B cell (primary cell): ENCODE data around the gene ADAMTSL1. TPM values are rescaled to one million over a fixed set of nuclear protein-coding genes. Genes with fewer than 3 reads are reported as not detected.

ENCODE experiments used
- ATAC-seq: fragments of 200-7000 bp; cut with Tn5 transposase; one replicate; pipeline ENCODE4 v1.10.0; 2021; ENCODE audit warnings: low read depth, mild to moderate bottlenecking, moderate number of reproducible peaks, moderate library complexity
- CTCF ChIA-PET: fragments of 350-600 bp; sonication (Branson Sonifier 250); formaldehyde crosslinking; loops from one replicate; lab custom pipeline; 2021; ENCODE audit warnings: antibody characterized with exemption, inconsistent platforms; lab: Charles Lee
- POLR2A ChIA-PET: fragments of 350-600 bp; sonication (Branson Sonifier 250); formaldehyde crosslinking; loops from one replicate; lab custom pipeline; 2021; ENCODE audit warnings: antibody characterized with exemption; lab: Charles Lee
- DNase-seq: peaks from one replicate; pipeline ENCODE4 v3.0.0; 2013
- H2AFZ ChIP-seq: 2 replicates; pipeline ENCODE4 v1.6.1; 2012; ENCODE audit warnings: mild to moderate bottlenecking, low read depth, low read length; ENCODE audit not compliant: insufficient read depth, poor library complexity, severe bottlenecking
- H3K27ac ChIP-seq, 2 donors: 1 replicate in 1 of 2; 2 replicates in 1 of 2; pipeline ENCODE4 v1.5.1; 2012 to 2013; ENCODE audit warnings: low read length in 2 of 2, mild to moderate bottlenecking in 2 of 2, moderate library complexity in 1 of 2
- H3K27me3 ChIP-seq, 4 experiments: fragments of 200-600 bp in 1 of 4; sonication (generic) in 1 of 4; replicated peaks in 1 of 4; 1 replicate in 2 of 4; 2 replicates in 2 of 4; pipeline versions ENCODE4 v1.6.1 to v1.7.0; 2013 to 2016; ENCODE audit warnings: low read length in 3 of 4, mild to moderate bottlenecking in 2 of 4, mixed read lengths in 1 of 4, moderate library complexity in 1 of 4; ENCODE audit not compliant: insufficient read depth in 4 of 4, control insufficient read depth in 3 of 4; ENCODE audit errors: control extremely low read depth in 1 of 4
- H3K36me3 ChIP-seq, 2 experiments: replicated peaks in 1 of 2; 1 replicate in 1 of 2; 2 replicates in 1 of 2; pipeline versions ENCODE4 v1.6.1 to v1.7.1; 2013; ENCODE audit warnings: low read length in 1 of 2; ENCODE audit not compliant: insufficient read depth in 2 of 2, control insufficient read depth in 1 of 2; ENCODE audit errors: control extremely low read depth in 1 of 2, extremely low read depth in 1 of 2
- H3K4me1 ChIP-seq, 2 donors: fragments of 200-600 bp in 1 of 2; sonication (generic) in 1 of 2; 1 replicate in 1 of 2; 2 replicates in 1 of 2; pipeline versions ENCODE4 v1.5.1 to v1.6.1; 2013 to 2017; ENCODE audit warnings: low read length in 2 of 2; ENCODE audit not compliant: control insufficient read depth in 2 of 2, insufficient read depth in 2 of 2
- H3K4me2 ChIP-seq: replicated peaks from 2 replicates; pipeline ENCODE3; 2012; ENCODE audit warnings: mild to moderate bottlenecking, low read depth, low read length; ENCODE audit not compliant: poor library complexity, severe bottlenecking
- H3K4me3 ChIP-seq, 5 experiments: fragments of 200-600 bp in 1 of 5; sonication (generic) in 1 of 5; 1 replicate in 3 of 5; 2 replicates in 2 of 5; pipeline versions ENCODE4 v1.5.1 to v1.7.0; 2011 to 2016; ENCODE audit warnings: low read length in 4 of 5, mild to moderate bottlenecking in 4 of 5, low read depth in 2 of 5, control low read depth in 1 of 5, moderate library complexity in 1 of 5; ENCODE audit not compliant: insufficient read depth in 1 of 5; ENCODE audit errors: control extremely low read depth in 1 of 5, extremely low read depth in 1 of 5
- H3K79me2 ChIP-seq: fragments of 200-600 bp; sonication (generic); one replicate; pipeline ENCODE4 v1.6.0; 2016; ENCODE audit warnings: low read length; ENCODE audit not compliant: control insufficient read depth, insufficient read depth
- H3K9ac ChIP-seq: fragments of 200-600 bp; sonication (generic); 2 replicates; pipeline ENCODE4 v1.6.1; 2017; ENCODE audit warnings: mild to moderate bottlenecking, low read length, moderate library complexity
- H3K9me3 ChIP-seq, 3 donors: one replicate each; pipeline versions ENCODE4 v1.6.1 to v1.7.1; 2013; ENCODE audit warnings: low read length in 2 of 3; ENCODE audit not compliant: control insufficient read depth in 2 of 3, insufficient read depth in 1 of 3; ENCODE audit errors: control extremely low read depth in 1 of 3
- H4K20me1 ChIP-seq: 2 replicates; pipeline ENCODE4 v1.6.0; 2012; ENCODE audit warnings: mild to moderate bottlenecking, low read length; ENCODE audit not compliant: insufficient read depth, control insufficient read depth, poor library complexity, severe bottlenecking
- H3K27ac Mint-ChIP-seq: one replicate; pipeline ENCODE4 v1.8.0; 2021; ENCODE audit warnings: mixed read lengths
- H3K27me3 Mint-ChIP-seq: one replicate; pipeline ENCODE4 v1.8.0; 2021; ENCODE audit warnings: mixed read lengths
- H3K4me1 Mint-ChIP-seq: one replicate; pipeline ENCODE4 v1.8.0; 2021; ENCODE audit warnings: mixed read lengths
- H3K4me3 Mint-ChIP-seq: one replicate; pipeline ENCODE4 v1.8.0; 2021; ENCODE audit warnings: mixed read lengths
- H3K9me3 Mint-ChIP-seq: one replicate; pipeline ENCODE4 v1.8.0; 2022; ENCODE audit warnings: mixed read lengths; ENCODE audit not compliant: insufficient read depth
- EZH2 ChIP-seq: IDR thresholded peaks from 2 replicates; pipeline ENCODE4 v1.6.1; 2012; ENCODE audit warnings: borderline replicate concordance, low read depth, mild to moderate bottlenecking, moderate library complexity, low read length; ENCODE audit not compliant: insufficient read depth, poor library complexity, severe bottlenecking
- WGBS: methylation state at CpG from one replicate; pipeline ENCODE4 v1.1.5; 2013; ENCODE audit warnings: missing lambda C conversion rate; ENCODE audit not compliant: insufficient coverage; 5-methylcytosine and 5-hydroxymethylcytosine counted together
- intact Hi-C: fragments of 100-400 bp; cut with micrococcal nuclease; formaldehyde crosslinking; loops from one replicate; pipeline ENCODE4 v1.10.0; 2022
- polyA plus RNA-seq: library from polyadenylated mRNA; depleted of rRNA; stranded (reverse); fragments of >200 nt; gene quantifications from 2 replicates; pipeline ENCODE4 v1.2.3, GENCODE V29; 2012
- total RNA-seq, 2 donors: library from RNA; stranded (reverse); fragments of 120-200 nt in 1 of 2; gene quantifications; 1 replicate in 1 of 2; 2 replicates in 1 of 2; pipeline versions ENCODE4 v1.2.3 to v1.2.4, GENCODE V29; 2013 to 2022
- TF ChIP-seq, protein P1 (sequence below): fragments of 200-600 bp; IDR thresholded peaks from one replicate; pipeline ENCODE4 v1.8.0; 2022; ENCODE audit warnings: antibody characterized with exemption, mild to moderate bottlenecking

Gene ADAMTSL1
- total and polyA plus RNA-seq, 2 donors (not counting 1 experiment from before 2014, with no cell fraction given), result not detected

DNA sequence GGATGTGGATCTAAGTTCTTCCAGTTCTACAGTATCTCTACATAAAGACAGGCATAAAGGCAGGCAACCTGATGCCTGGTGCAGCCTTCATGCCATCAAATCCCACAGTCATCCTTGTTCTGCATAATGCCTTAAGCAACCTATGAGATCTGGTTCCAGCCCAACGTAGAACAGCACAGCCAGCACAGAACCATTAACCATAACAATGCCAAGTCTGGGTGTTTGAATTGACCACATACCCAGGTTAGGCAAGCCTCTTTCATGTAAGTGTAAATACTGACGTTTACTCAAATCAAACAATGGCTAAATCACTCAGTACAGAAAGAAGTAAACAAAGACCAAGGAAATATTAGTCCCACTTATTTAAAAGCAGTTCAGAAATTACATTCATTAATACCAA, 195.0 kb downstream of the ADAMTSL1 start:
- H3K27me3 Mint-ChIP-seq, result no peaks in the 10 kb centered on the region
- no peak overlapping the region for H3K4me2 ChIP-seq
- H4K20me1 ChIP-seq, result no peaks in the 10 kb centered on the region
- no peak overlapping the region for H3K4me3 ChIP-seq
- no peak overlapping the region for H3K9ac ChIP-seq
- H3K36me3 ChIP-seq, result no peaks in the 10 kb centered on the region
- no peaks in the 10 kb centered on the region for H3K79me2 ChIP-seq
- WGBS, result 13% methylated on average over 1 of the region's 2 CpGs
- H3K27ac Mint-ChIP-seq, result no peak overlapping the region
- H3K4me1 ChIP-seq, result no peaks in the 10 kb centered on the region
- H3K27me3 ChIP-seq, result no peaks in the 10 kb centered on the region
- ChIA-PET CTCF (no interaction called here), POLR2A (no interaction called here)
- ATAC-seq (no peak), DNase-seq (no peak)
- H2AFZ ChIP-seq, result no peak overlapping the region
- no peak for TF ChIP-seq EZH2
- TF ChIP-seq, protein P1, sequence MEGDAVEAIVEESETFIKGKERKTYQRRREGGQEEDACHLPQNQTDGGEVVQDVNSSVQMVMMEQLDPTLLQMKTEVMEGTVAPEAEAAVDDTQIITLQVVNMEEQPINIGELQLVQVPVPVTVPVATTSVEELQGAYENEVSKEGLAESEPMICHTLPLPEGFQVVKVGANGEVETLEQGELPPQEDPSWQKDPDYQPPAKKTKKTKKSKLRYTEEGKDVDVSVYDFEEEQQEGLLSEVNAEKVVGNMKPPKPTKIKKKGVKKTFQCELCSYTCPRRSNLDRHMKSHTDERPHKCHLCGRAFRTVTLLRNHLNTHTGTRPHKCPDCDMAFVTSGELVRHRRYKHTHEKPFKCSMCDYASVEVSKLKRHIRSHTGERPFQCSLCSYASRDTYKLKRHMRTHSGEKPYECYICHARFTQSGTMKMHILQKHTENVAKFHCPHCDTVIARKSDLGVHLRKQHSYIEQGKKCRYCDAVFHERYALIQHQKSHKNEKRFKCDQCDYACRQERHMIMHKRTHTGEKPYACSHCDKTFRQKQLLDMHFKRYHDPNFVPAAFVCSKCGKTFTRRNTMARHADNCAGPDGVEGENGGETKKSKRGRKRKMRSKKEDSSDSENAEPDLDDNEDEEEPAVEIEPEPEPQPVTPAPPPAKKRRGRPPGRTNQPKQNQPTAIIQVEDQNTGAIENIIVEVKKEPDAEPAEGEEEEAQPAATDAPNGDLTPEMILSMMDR, result no peak
- H3K27ac ChIP-seq, result no peak overlapping the region
- H3K4me1 Mint-ChIP-seq, result no peaks in the 10 kb centered on the region
- H3K9me3 Mint-ChIP-seq, result no peaks in the 10 kb centered on the region
- H3K9me3 ChIP-seq, result no peaks in the 10 kb centered on the region
- H3K4me3 Mint-ChIP-seq, result no peak overlapping the region
- intact Hi-C loops, result no loop called here

DNA sequence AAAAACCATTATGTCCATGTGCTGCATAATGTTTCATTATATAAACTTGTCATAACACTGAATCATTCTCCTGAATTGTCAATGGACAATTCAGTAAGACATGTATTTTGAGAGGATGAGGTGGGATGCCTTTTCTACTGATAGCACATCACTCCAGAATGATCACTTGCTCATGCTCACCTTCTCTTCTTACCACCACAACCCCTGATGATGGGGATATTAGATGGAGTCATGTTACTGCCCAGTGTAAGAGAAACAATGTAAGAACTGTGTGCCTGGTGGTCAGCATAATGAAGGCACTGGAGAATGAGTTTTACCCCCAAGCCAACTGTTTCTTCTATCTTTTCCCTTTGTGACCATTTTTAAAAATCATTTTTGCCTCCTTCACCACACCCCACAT, 198.8 kb downstream of the ADAMTSL1 start:
- TF ChIP-seq, protein P1, result no peak
- no peak for TF ChIP-seq EZH2
- intact Hi-C loops, result no loop called here

More for the DNA sequence above, 198.8 kb downstream of the ADAMTSL1 start:
- Histone ChIP-seq H3K27ac (no peak overlapping the region), H3K36me3 (no peaks in the 10 kb centered on the region), H3K79me2 (no peaks in the 10 kb centered on the region), H3K4me2 (no peak overlapping the region), H3K4me3 (no peak overlapping the region), H2AFZ (no peak overlapping the region), H3K4me1 (no peaks in the 10 kb centered on the region), H4K20me1 (no peaks in the 10 kb centered on the region), H3K9ac (no peak overlapping the region), H3K9me3 (no peaks in the 10 kb centered on the region), H3K27me3 (no peaks in the 10 kb centered on the region)
- DNase-seq, result no peak
- ATAC-seq, result no peak
- H3K27me3 Mint-ChIP-seq, result no peaks in the 10 kb centered on the region
- H3K4me1 Mint-ChIP-seq, result no peaks in the 10 kb centered on the region
- ChIA-PET CTCF (no interaction called here), POLR2A (no interaction called here)
- H3K27ac Mint-ChIP-seq, result no peak overlapping the region
- no peaks in the 10 kb centered on the region for H3K9me3 Mint-ChIP-seq
- H3K4me3 Mint-ChIP-seq, result no peak overlapping the region
